Upper lobe of right lung (tissue), 1 donor: ENCODE data around the gene HS3ST2. TPM values are rescaled to one million over a fixed set of nuclear protein-coding genes. Genes with fewer than 3 reads are reported as not detected.
"Not testable (repeated sequence)": the region's sequence is repeated elsewhere in the genome, so short reads cannot be mapped to it uniquely, and the experiment has no call there.

Experiments used
- ATAC-seq: fragments of 200-7000 bp; cut with Tn5 transposase; one replicate; pipeline ENCODE4 v1.9.1; 2020; ENCODE audit warnings: mild to moderate bottlenecking, moderate library complexity
- DNase-seq: peaks from one replicate; pipeline ENCODE4 v3.0.0-alpha.2; 2020
- H3K27ac ChIP-seq: fragments of 200-600 bp; one replicate; pipeline ENCODE4 v1.8.0; 2022
- H3K27me3 ChIP-seq: fragments of 200-600 bp; one replicate; pipeline ENCODE4 v1.8.0; 2022; ENCODE audit warnings: mild to moderate bottlenecking
- H3K36me3 ChIP-seq: fragments of 200-600 bp; one replicate; pipeline ENCODE4 v1.8.0; 2022
- H3K4me1 ChIP-seq: fragments of 200-600 bp; one replicate; pipeline ENCODE4 v1.8.0; 2022
- H3K4me3 ChIP-seq: fragments of 200-600 bp; one replicate; pipeline ENCODE4 v1.8.0; 2022; ENCODE audit warnings: mild to moderate bottlenecking
- H3K9me3 ChIP-seq: fragments of 200-600 bp; one replicate; pipeline ENCODE4 v1.8.0; 2022
- intact Hi-C: fragments of 100-400 bp; cut with DNase I; formaldehyde crosslinking; loops from one replicate; pipeline ENCODE4 v1.11.0; 2022
- total RNA-seq: library from RNA; stranded (reverse); fragmentation: NEBNext Ultra II Directional; extraction: Animal tissue kit (Norgen Biotek cat#: 25700); gene quantifications from one replicate; pipeline ENCODE4 v1.2.1, GENCODE V29; 2021
- TF ChIP-seq, protein P1 (sequence below): fragments of 200-600 bp; IDR thresholded peaks from one replicate; pipeline ENCODE4 v1.8.0; 2022; ENCODE audit warnings: antibody characterized with exemption
- donor health status: DM: no; HTN: yes; CAD: no; lungs with severe emphysema.

Gene HS3ST2
- total RNA-seq, 1 donor from 2014 or later: 9.6 TPM

- DNase-seq (no peak), ATAC-seq (no peak)
- H3K27me3 ChIP-seq: peaks cover 38% of the 10 kb centered on the region
- intact Hi-C loops: no loop called here
- no peaks in the 10 kb centered on the region for H3K9me3 ChIP-seq
- H3K27ac ChIP-seq: no peak overlapping the region
- H3K4me3 ChIP-seq: no peak overlapping the region
- H3K4me1 ChIP-seq: no peaks in the 10 kb centered on the region
- no peaks in the 10 kb centered on the region for H3K36me3 ChIP-seq
- TF ChIP-seq, protein P1, sequence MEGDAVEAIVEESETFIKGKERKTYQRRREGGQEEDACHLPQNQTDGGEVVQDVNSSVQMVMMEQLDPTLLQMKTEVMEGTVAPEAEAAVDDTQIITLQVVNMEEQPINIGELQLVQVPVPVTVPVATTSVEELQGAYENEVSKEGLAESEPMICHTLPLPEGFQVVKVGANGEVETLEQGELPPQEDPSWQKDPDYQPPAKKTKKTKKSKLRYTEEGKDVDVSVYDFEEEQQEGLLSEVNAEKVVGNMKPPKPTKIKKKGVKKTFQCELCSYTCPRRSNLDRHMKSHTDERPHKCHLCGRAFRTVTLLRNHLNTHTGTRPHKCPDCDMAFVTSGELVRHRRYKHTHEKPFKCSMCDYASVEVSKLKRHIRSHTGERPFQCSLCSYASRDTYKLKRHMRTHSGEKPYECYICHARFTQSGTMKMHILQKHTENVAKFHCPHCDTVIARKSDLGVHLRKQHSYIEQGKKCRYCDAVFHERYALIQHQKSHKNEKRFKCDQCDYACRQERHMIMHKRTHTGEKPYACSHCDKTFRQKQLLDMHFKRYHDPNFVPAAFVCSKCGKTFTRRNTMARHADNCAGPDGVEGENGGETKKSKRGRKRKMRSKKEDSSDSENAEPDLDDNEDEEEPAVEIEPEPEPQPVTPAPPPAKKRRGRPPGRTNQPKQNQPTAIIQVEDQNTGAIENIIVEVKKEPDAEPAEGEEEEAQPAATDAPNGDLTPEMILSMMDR: no peak
Measured at GRCh38 chr16:22810226-22810625, 3.7 kb upstream of the HS3ST2 start.

- DNase-seq: peak; percentile 67
Measured at GRCh38 chr16:22813223-22813947, 577 bp upstream of the HS3ST2 start.

DNA sequence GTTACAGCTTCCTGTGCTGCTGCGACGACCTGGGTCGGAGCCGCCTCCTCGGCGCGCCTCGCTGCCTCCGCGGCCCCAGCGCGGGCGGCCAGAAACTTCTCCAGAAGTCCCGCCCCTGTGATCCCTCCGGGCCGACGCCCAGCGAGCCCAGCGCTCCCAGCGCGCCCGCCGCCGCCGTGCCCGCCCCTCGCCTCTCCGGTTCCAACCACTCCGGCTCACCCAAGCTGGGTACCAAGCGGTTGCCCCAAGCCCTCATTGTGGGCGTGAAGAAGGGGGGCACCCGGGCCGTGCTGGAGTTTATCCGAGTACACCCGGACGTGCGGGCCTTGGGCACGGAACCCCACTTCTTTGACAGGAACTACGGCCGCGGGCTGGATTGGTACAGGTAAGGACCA is 746 bp downstream of the HS3ST2 start:
- Histone ChIP-seq H3K4me3 (peak overlapping the region; percentile 43), H3K27ac (peak overlapping the region; percentile 17), H3K36me3 (no peaks in the 10 kb centered on the region), H3K9me3 (no peaks in the 10 kb centered on the region), H3K4me1 (no peaks in the 10 kb centered on the region), H3K27me3 (peaks cover 45% of the 10 kb centered on the region)
- intact Hi-C loops: no loop called here
- ATAC-seq (peak; percentile 7), DNase-seq (no peak)
- TF ChIP-seq, protein P1: no peak

More at GRCh38 chr16:22813223-22813947, 577 bp upstream of the HS3ST2 start:
- peaks cover 50% of the 10 kb centered on the region for H3K27me3 ChIP-seq
- intact Hi-C loops: no loop called here
- no peaks in the 10 kb centered on the region for H3K36me3 ChIP-seq
- no peak overlapping the region for H3K27ac ChIP-seq
- TF ChIP-seq, protein P1: peak; percentile 55
- H3K4me1 ChIP-seq: no peaks in the 10 kb centered on the region
- peak overlapping the region; percentile 43 for H3K4me3 ChIP-seq
- no peaks in the 10 kb centered on the region for H3K9me3 ChIP-seq
- ATAC-seq: peak; percentile 67

GRCh38 chr16:22815863-22816262 is 1.9 kb downstream of the HS3ST2 start:
- H3K27ac ChIP-seq: no peak overlapping the region

GRCh38 chr16:22816475-22816874 is 2.5 kb downstream of the HS3ST2 start:
- no peak for ATAC-seq
- TF ChIP-seq, protein P1: no peak
- intact Hi-C loops: no loop called here
- Histone ChIP-seq H3K4me3 (peak overlapping the region; percentile 43), H3K36me3 (no peaks in the 10 kb centered on the region), H3K27me3 (peaks cover 45% of the 10 kb centered on the region), H3K27ac (no peak overlapping the region), H3K9me3 (no peaks in the 10 kb centered on the region), H3K4me1 (no peaks in the 10 kb centered on the region)
- no peak for DNase-seq

More at GRCh38 chr16:22815863-22816262, 1.9 kb downstream of the HS3ST2 start:
- H3K27me3 ChIP-seq: peaks cover 45% of the 10 kb centered on the region
- ATAC-seq: no peak
- H3K4me1 ChIP-seq: no peaks in the 10 kb centered on the region
- TF ChIP-seq, protein P1: no peak
- intact Hi-C loops: no loop called here
- H3K36me3 ChIP-seq: no peaks in the 10 kb centered on the region
- DNase-seq: no peak
- H3K9me3 ChIP-seq: no peaks in the 10 kb centered on the region
- peak overlapping the region; percentile 43 for H3K4me3 ChIP-seq

DNA sequence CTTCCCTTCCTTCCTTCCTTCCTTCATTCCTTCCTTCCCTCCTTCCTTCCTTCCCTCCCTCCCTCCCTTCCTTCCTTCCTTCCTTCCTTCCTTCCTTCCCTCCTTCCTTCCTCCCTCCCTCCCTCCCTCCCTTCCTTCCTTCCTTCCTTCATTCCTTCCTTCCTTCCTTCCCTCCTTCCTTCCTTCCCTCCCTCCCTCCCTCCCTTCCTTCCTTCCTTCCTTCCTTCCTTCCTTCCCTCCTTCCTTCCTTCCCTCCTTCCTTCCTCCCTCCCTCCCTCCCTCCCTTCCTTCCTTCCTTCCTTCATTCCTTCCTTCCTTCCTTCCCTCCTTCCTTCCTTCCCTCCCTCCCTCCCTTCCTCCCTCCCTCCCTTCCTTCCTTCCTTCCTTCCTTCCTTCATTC is 4.8 kb downstream of the HS3ST2 start:
- intact Hi-C loops, ATAC-seq, H3K4me1 ChIP-seq, DNase-seq, H3K9me3 ChIP-seq, H3K36me3 ChIP-seq, H3K4me3 ChIP-seq, H3K27ac ChIP-seq: not testable (repeated sequence)
- peaks cover 28% of the 10 kb centered on the region for H3K27me3 ChIP-seq
